CD4-positive, alpha-beta T cell (primary cell): ENCODE data around the gene SUPT3H. TPM values are rescaled to one million over a fixed set of nuclear protein-coding genes. Genes with fewer than 3 reads are reported as not detected.

Experiments
- ATAC-seq: fragments of 200-7000 bp; cut with Tn5 transposase; one replicate; pipeline ENCODE4 v1.10.0; 2022; ENCODE audit warnings: mild to moderate bottlenecking; ENCODE audit not compliant: poor library complexity
- CTCF ChIA-PET: fragments of 350-600 bp; sonication (Branson Sonifier 250); formaldehyde crosslinking; loops from one replicate; lab custom pipeline; 2021; ENCODE audit warnings: antibody characterized with exemption, inconsistent platforms; lab: Charles Lee
- POLR2A ChIA-PET: fragments of 350-600 bp; sonication (Branson Sonifier 250); formaldehyde crosslinking; loops from one replicate; lab custom pipeline; 2021; ENCODE audit warnings: antibody characterized with exemption, inconsistent platforms; lab: Charles Lee
- DNase-seq, 14 experiments: peaks; one replicate each; pipeline ENCODE4 v3.0.0-alpha.2; 2013 to 2020; ENCODE audit warnings: mixed read lengths in 2 of 14
- H3K27ac ChIP-seq, 2 donors: one replicate each; pipeline versions ENCODE4 v1.5.1 to v1.7.0; 2013; ENCODE audit warnings: low read length in 2 of 2, low read depth in 1 of 2, mild to moderate bottlenecking in 1 of 2
- H3K27me3 ChIP-seq, 2 experiments: 1 replicate in 1 of 2; 2 replicates in 1 of 2; pipeline versions ENCODE4 v1.6.1 to v1.7.0; 2013; ENCODE audit warnings: low read length in 2 of 2, control low read depth in 1 of 2, mild to moderate bottlenecking in 1 of 2, moderate library complexity in 1 of 2; ENCODE audit not compliant: insufficient read depth in 2 of 2, control insufficient read depth in 1 of 2
- H3K36me3 ChIP-seq: one replicate; pipeline ENCODE4 v1.6.1; 2013; ENCODE audit warnings: low read length, control low read depth; ENCODE audit not compliant: insufficient read depth
- H3K4me1 ChIP-seq: one replicate; pipeline ENCODE4 v1.6.1; 2013; ENCODE audit warnings: low read length, control low read depth; ENCODE audit not compliant: insufficient read depth
- H3K4me3 ChIP-seq: one replicate; pipeline ENCODE4 v1.5.1; 2013; ENCODE audit warnings: mild to moderate bottlenecking, low read length, moderate library complexity
- H3K9me3 ChIP-seq, 2 experiments: 1 replicate in 1 of 2; 2 replicates in 1 of 2; pipeline versions ENCODE4 v1.6.1 to v1.7.0; 2013; ENCODE audit warnings: low read length in 2 of 2, mild to moderate bottlenecking in 2 of 2, control low read depth in 1 of 2, moderate library complexity in 1 of 2; ENCODE audit not compliant: control insufficient read depth in 1 of 2, insufficient read depth in 1 of 2
- H3K27ac Mint-ChIP-seq: one replicate; pipeline ENCODE4 v1.8.0; 2020; ENCODE audit warnings: mixed read lengths
- H3K27me3 Mint-ChIP-seq: one replicate; pipeline ENCODE4 v1.8.0; 2021; ENCODE audit warnings: mixed read lengths
- H3K36me3 Mint-ChIP-seq: one replicate; pipeline ENCODE4 v1.8.0; 2021; ENCODE audit warnings: low read depth, mixed read lengths
- H3K4me1 Mint-ChIP-seq: one replicate; pipeline ENCODE4 v1.8.0; 2021; ENCODE audit warnings: low read depth, mixed read lengths
- H3K4me3 Mint-ChIP-seq: one replicate; pipeline ENCODE4 v1.8.0; 2020; ENCODE audit warnings: mild to moderate bottlenecking, mixed read lengths
- H3K9me3 Mint-ChIP-seq: one replicate; pipeline ENCODE4 v1.8.0; 2020; ENCODE audit warnings: mixed read lengths
- intact Hi-C, 2 experiments: fragments of 100-400 bp; cut with DNase I in 1 of 2; cut with micrococcal nuclease in 1 of 2; formaldehyde crosslinking; loops; one replicate each; pipeline versions ENCODE4 v1.15.1 to v1.9.0; 2023 to 2025; cut with DNase I, micrococcal nuclease
- total RNA-seq, 174 experiments: library from RNA in 2 of 174; stranded (reverse) in 2 of 174; gene quantifications; one replicate each; pipeline ENCODE4 v1.2.3 and lab custom pipeline; 2021 to 2026
- TF ChIP-seq, protein P1 (sequence below): fragments of 200-600 bp; IDR thresholded peaks from one replicate; pipeline ENCODE4 v1.8.0; 2022; ENCODE audit warnings: antibody characterized with exemption, mild to moderate bottlenecking

SUPT3H gene
- total RNA-seq, 2 experiments from 2014 or later = 8.9 to 10.5 TPM

DNA sequence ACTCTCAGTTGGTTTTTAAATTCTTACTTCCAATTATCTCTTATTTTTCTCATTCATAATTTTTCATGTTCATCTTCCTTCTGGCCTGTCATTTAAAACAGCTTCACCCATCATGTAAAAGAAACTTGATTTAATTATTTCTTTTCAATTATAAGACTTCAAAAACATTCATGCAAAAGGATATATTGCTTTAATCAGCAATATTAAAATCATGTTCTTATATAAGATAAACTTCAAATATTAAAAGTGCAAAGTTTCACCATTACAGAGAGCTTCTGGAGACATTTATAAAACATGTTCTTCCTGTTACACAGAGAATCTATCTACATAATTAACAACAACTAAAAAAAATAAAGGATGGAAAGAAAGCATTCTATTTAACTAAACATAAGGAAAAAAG is 446.3 kb downstream of the SUPT3H start:
- POLR2A ChIA-PET = interaction anchor here (0.7 to 4.9 kb wide), 5 partner anchors 37 to 499 kb away, joined by 3 to 26 read pairs (median 4); partner anchors contain the start of gene SUPT3H
- TF ChIP-seq, protein P1, sequence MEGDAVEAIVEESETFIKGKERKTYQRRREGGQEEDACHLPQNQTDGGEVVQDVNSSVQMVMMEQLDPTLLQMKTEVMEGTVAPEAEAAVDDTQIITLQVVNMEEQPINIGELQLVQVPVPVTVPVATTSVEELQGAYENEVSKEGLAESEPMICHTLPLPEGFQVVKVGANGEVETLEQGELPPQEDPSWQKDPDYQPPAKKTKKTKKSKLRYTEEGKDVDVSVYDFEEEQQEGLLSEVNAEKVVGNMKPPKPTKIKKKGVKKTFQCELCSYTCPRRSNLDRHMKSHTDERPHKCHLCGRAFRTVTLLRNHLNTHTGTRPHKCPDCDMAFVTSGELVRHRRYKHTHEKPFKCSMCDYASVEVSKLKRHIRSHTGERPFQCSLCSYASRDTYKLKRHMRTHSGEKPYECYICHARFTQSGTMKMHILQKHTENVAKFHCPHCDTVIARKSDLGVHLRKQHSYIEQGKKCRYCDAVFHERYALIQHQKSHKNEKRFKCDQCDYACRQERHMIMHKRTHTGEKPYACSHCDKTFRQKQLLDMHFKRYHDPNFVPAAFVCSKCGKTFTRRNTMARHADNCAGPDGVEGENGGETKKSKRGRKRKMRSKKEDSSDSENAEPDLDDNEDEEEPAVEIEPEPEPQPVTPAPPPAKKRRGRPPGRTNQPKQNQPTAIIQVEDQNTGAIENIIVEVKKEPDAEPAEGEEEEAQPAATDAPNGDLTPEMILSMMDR = no peak
- intact Hi-C loops = loop anchor here (5.0 to 10.0 kb wide), 5 partner anchors 77 to 491 kb away; partner anchors contain the start of gene SUPT3H (in 2 of the 2)
- peaks cover 7% of the 10 kb centered on the region for H3K36me3 ChIP-seq
- no peaks in the 10 kb centered on the region for H3K27me3 Mint-ChIP-seq
- H3K4me3 Mint-ChIP-seq = peak overlapping the region; percentile 90
- peaks cover 19% of the 10 kb centered on the region for H3K4me1 ChIP-seq
- no peaks in the 10 kb centered on the region for H3K9me3 ChIP-seq
- DNase-seq (no peak), ATAC-seq (no peak)
- peak overlapping the region; percentile 42 for H3K4me3 ChIP-seq
- peak overlapping the region in 1 of 2 donors; percentile 64 for H3K27ac ChIP-seq
- no peaks in the 10 kb centered on the region for H3K9me3 Mint-ChIP-seq
- peaks cover 58% of the 10 kb centered on the region for H3K4me1 Mint-ChIP-seq
- CTCF ChIA-PET = interaction anchor here (1.3 kb wide), 1 partner anchor 15 kb away, joined by 3 read pairs; no protein-coding TSS in a partner anchor
- peak overlapping the region; percentile 95 for H3K27ac Mint-ChIP-seq
- H3K36me3 Mint-ChIP-seq = peaks cover 28% of the 10 kb centered on the region
- H3K27me3 ChIP-seq = no peaks in the 10 kb centered on the region

DNA sequence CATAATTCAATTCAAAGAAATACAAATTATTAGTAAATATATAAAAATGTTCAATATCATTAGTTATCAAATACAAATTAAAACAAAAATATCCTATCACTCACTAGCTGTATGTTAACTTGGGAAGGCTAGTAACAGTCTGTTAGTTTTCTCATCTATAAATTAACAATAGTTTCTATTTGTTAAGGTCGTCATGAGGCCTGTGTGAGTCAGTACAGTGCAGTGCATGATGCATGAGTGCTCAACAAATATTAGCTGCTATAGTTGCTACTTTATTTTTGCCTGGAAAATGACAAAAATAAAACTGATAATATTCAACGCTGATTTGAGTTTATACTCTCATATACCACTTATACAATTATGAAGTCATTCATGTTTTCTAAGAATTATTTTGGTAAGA is 451.2 kb downstream of the SUPT3H start:
- CTCF ChIA-PET = no interaction called here
- intact Hi-C loops = loop anchor here in 1 of 2 experiments (10.0 kb wide), 1 partner anchor 228 kb away; no protein-coding TSS in a partner anchor
- H3K4me1 ChIP-seq = peaks cover 16% of the 10 kb centered on the region
- H3K9me3 Mint-ChIP-seq = no peaks in the 10 kb centered on the region
- DNase-seq = peak in 1 of 14 experiments; percentile 37
- H3K4me1 Mint-ChIP-seq = peaks cover 52% of the 10 kb centered on the region
- peaks cover 24% of the 10 kb centered on the region for H3K36me3 Mint-ChIP-seq
- H3K27me3 ChIP-seq = no peaks in the 10 kb centered on the region
- POLR2A ChIA-PET = interaction anchor here (1.0 kb wide), 1 partner anchor 50 kb away, joined by 3 read pairs; no protein-coding TSS in a partner anchor
- H3K27me3 Mint-ChIP-seq = no peaks in the 10 kb centered on the region
- TF ChIP-seq, protein P1 = no peak
- no peak overlapping the region for H3K27ac ChIP-seq
- no peak overlapping the region for H3K27ac Mint-ChIP-seq
- H3K4me3 ChIP-seq = no peak overlapping the region
- H3K36me3 ChIP-seq = peaks cover 7% of the 10 kb centered on the region
- no peak overlapping the region for H3K4me3 Mint-ChIP-seq
- no peak for ATAC-seq
- no peaks in the 10 kb centered on the region for H3K9me3 ChIP-seq

DNA sequence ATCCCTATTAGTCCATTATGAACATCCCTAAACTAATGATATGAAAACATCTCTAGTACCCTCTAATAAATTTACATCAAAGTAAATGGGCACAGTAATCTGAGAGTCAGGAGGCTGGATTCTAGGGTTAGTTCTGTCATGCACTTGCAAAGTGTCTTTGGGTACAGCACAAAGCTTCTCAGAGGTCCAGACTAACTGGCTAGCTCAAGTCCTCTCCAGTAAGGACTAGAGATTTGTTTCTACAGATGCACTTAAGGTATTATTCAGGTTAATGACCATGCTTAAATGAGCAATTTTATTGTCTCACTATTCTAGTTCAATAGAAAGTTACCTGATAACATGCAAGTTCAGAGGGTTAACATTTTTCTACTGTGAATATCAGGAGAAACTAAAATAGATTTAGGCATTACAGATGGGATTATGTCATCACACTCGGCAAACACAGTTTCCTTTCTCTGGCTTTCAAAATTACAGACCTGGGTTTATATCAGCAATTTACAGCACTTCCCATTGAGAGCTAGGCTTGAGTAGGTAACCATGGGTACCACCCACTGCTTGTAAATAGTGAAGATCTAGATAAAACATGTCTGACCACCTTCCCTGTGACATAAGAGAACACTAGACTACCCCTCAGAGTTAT is 452.5 kb downstream of the SUPT3H start:
- H3K27me3 Mint-ChIP-seq = no peaks in the 10 kb centered on the region
- peak overlapping the region; percentile 69 for H3K4me3 Mint-ChIP-seq
- H3K36me3 Mint-ChIP-seq = peaks cover 18% of the 10 kb centered on the region
- peaks cover 51% of the 10 kb centered on the region for H3K4me1 Mint-ChIP-seq
- peaks cover 15% of the 10 kb centered on the region for H3K4me1 ChIP-seq
- ChIA-PET CTCF (no interaction called here), POLR2A (interaction anchor here (0.7 kb wide), 1 partner anchor 453 kb away, joined by 3 read pairs; the partner anchor contains the start of gene SUPT3H)
- H3K9me3 Mint-ChIP-seq = no peaks in the 10 kb centered on the region
- no peaks in the 10 kb centered on the region for H3K9me3 ChIP-seq
- peak overlapping the region; percentile 79 for H3K27ac Mint-ChIP-seq
- intact Hi-C loops = loop anchor here in 1 of 2 experiments (10.0 kb wide), 1 partner anchor 230 kb away; no protein-coding TSS in a partner anchor
- ATAC-seq (peak; percentile 93), DNase-seq (peak in 5 of 14 experiments; percentile 22 to 92 (median 87))
- no peaks in the 10 kb centered on the region for H3K27me3 ChIP-seq
- TF ChIP-seq, protein P1 = no peak
- peak overlapping the region; percentile 0 for H3K4me3 ChIP-seq
- peak overlapping the region in 1 of 2 donors; percentile 56 for H3K27ac ChIP-seq
- H3K36me3 ChIP-seq = peaks cover 7% of the 10 kb centered on the region
